H9 (cell line): ENCODE measurements around the gene HCFC2. TPM values are rescaled to one million over a fixed set of nuclear protein-coding genes. Genes with fewer than 3 reads are reported as not detected.

Experiments used
- DNase-seq: peaks from one replicate; pipeline ENCODE4 v3.0.0-alpha.2; 2017
- H2AFZ ChIP-seq: one replicate; pipeline ENCODE4 v1.6.1; 2013; ENCODE audit warnings: mild to moderate bottlenecking, low read length, control low read depth, moderate library complexity
- H2AK5ac ChIP-seq: 2 replicates; pipeline ENCODE4 v1.6.1; 2013; ENCODE audit warnings: low read length, control low read depth, mixed read lengths; ENCODE audit not compliant: insufficient read length
- H2BK120ac ChIP-seq: one replicate; pipeline ENCODE4 v1.6.1; 2013; ENCODE audit warnings: low read depth, mild to moderate bottlenecking, low read length, control low read depth, inconsistent platforms; ENCODE audit not compliant: poor library complexity, severe bottlenecking
- H2BK12ac ChIP-seq: 2 replicates; pipeline ENCODE4 v1.6.1; 2013; ENCODE audit warnings: low read length, control low read depth, mixed read lengths, low read depth; ENCODE audit not compliant: insufficient read length
- H2BK15ac ChIP-seq: 2 replicates; pipeline ENCODE4 v1.6.1; 2013; ENCODE audit warnings: low read depth, low read length, control low read depth
- H2BK20ac ChIP-seq: one replicate; pipeline ENCODE4 v1.6.1; 2013; ENCODE audit warnings: low read depth, mild to moderate bottlenecking, low read length, control low read depth, inconsistent platforms; ENCODE audit not compliant: poor library complexity, severe bottlenecking
- H2BK5ac ChIP-seq: 2 replicates; pipeline ENCODE4 v1.6.1; 2013; ENCODE audit warnings: low read length, control low read depth, mixed read lengths; ENCODE audit not compliant: insufficient read length
- H3K14ac ChIP-seq: 2 replicates; pipeline ENCODE4 v1.6.1; 2013; ENCODE audit warnings: low read length, control low read depth; ENCODE audit not compliant: insufficient read depth
- H3K18ac ChIP-seq: 2 replicates; pipeline ENCODE4 v1.6.1; 2013; ENCODE audit warnings: low read depth, mild to moderate bottlenecking, mixed read lengths, low read length, control low read depth; ENCODE audit not compliant: insufficient read length
- H3K23ac ChIP-seq: 2 replicates; pipeline ENCODE4 v1.6.1; 2013; ENCODE audit warnings: low read length, control low read depth, mixed read lengths, low read depth; ENCODE audit not compliant: insufficient read length
- H3K23me2 ChIP-seq: 2 replicates; pipeline ENCODE4 v1.6.1; 2013; ENCODE audit warnings: low read depth, mild to moderate bottlenecking, mixed read lengths, low read length, control low read depth; ENCODE audit not compliant: insufficient read length, poor library complexity, severe bottlenecking
- H3K27ac ChIP-seq: 2 replicates; pipeline ENCODE4 v1.5.1; 2013; ENCODE audit warnings: low read length, control low read depth, mixed read lengths, low read depth; ENCODE audit not compliant: insufficient read length
- H3K27me3 ChIP-seq: 2 replicates; pipeline ENCODE4 v1.6.1; 2013; ENCODE audit warnings: low read length, control low read depth, inconsistent platforms; ENCODE audit not compliant: insufficient read depth
- H3K4ac ChIP-seq: 2 replicates; pipeline ENCODE4 v1.6.1; 2013; ENCODE audit warnings: low read depth, mild to moderate bottlenecking, control low read depth, inconsistent platforms, low read length, moderate library complexity
- H3K4me1 ChIP-seq: 2 replicates; pipeline ENCODE4 v1.6.1; 2013; ENCODE audit warnings: low read length, control low read depth, inconsistent platforms; ENCODE audit not compliant: insufficient read depth
- H3K4me2 ChIP-seq: 2 replicates; pipeline ENCODE4 v1.6.1; 2013; ENCODE audit warnings: low read length, control low read depth, mixed read lengths; ENCODE audit not compliant: insufficient read length, insufficient read depth
- H3K56ac ChIP-seq: 2 replicates; pipeline ENCODE4 v1.6.1; 2013; ENCODE audit warnings: low read depth, mild to moderate bottlenecking, mixed read lengths, low read length, control low read depth; ENCODE audit not compliant: insufficient read length
- H3K79me1 ChIP-seq: 2 replicates; pipeline ENCODE4 v1.6.1; 2013; ENCODE audit warnings: low read depth, mild to moderate bottlenecking, moderate library complexity, low read length, control low read depth, inconsistent platforms; ENCODE audit not compliant: insufficient read depth, poor library complexity, severe bottlenecking
- H3K79me2 ChIP-seq: 2 replicates; pipeline ENCODE4 v1.6.1; 2013; ENCODE audit warnings: low read length, control low read depth, inconsistent platforms; ENCODE audit not compliant: insufficient read depth
- H3K9ac ChIP-seq: 2 replicates; pipeline ENCODE4 v1.6.1; 2013; ENCODE audit warnings: low read length, control low read depth, mixed read lengths; ENCODE audit not compliant: insufficient read length; ENCODE audit errors: extremely low read depth
- H3K9me3 ChIP-seq: one replicate; pipeline ENCODE4 v1.6.1; 2013; ENCODE audit warnings: low read depth, low read length, inconsistent platforms; ENCODE audit not compliant: control insufficient read depth
- H3T11ph ChIP-seq: one replicate; pipeline ENCODE4 v1.6.1; 2013; ENCODE audit warnings: mild to moderate bottlenecking, low read length, control low read depth, inconsistent platforms
- H4K20me1 ChIP-seq: one replicate; pipeline ENCODE4 v1.6.1; 2013; ENCODE audit not compliant: control insufficient read depth, insufficient read length, insufficient read depth
- H4K5ac ChIP-seq: 2 replicates; pipeline ENCODE4 v1.6.1; 2013; ENCODE audit warnings: low read depth, mild to moderate bottlenecking, mixed read lengths, low read length, control low read depth; ENCODE audit not compliant: insufficient read length
- H4K8ac ChIP-seq: replicated peaks from 2 replicates; pipeline ENCODE4 v1.6.1; 2013; ENCODE audit warnings: low read length, control low read depth, mixed read lengths, low read depth; ENCODE audit not compliant: insufficient read length
- H4K91ac ChIP-seq: 2 replicates; pipeline ENCODE4 v1.6.1; 2013; ENCODE audit warnings: low read depth, mild to moderate bottlenecking, moderate library complexity, mixed read lengths, low read length, control low read depth; ENCODE audit not compliant: insufficient read length
- H3K27ac Mint-ChIP-seq, 3 experiments: 2 replicates in 2 of 3; 3 replicates in 1 of 3; pipeline ENCODE4 v1.8.0; 2020 to 2021; ENCODE audit warnings: mixed read lengths in 3 of 3, mild to moderate bottlenecking in 1 of 3, moderate library complexity in 1 of 3
- H3K27me3 Mint-ChIP-seq: 2 replicates; pipeline ENCODE4 v1.8.0; 2021; ENCODE audit warnings: low read depth, mild to moderate bottlenecking, moderate library complexity, mixed read lengths
- H3K36me3 Mint-ChIP-seq, 3 experiments: 2 replicates in 2 of 3; 3 replicates in 1 of 3; pipeline ENCODE4 v1.8.0; 2020 to 2021; ENCODE audit warnings: low read depth in 3 of 3, mixed read lengths in 3 of 3; ENCODE audit not compliant: insufficient read depth in 1 of 3
- H3K4me1 Mint-ChIP-seq, 2 experiments: 2 replicates each; pipeline ENCODE4 v1.8.0; 2020; ENCODE audit warnings: mixed read lengths in 2 of 2
- H3K4me3 Mint-ChIP-seq, 2 experiments: 2 replicates in 1 of 2; 3 replicates in 1 of 2; pipeline ENCODE4 v1.8.0; 2020 to 2021; ENCODE audit warnings: mild to moderate bottlenecking in 2 of 2, mixed read lengths in 2 of 2, moderate library complexity in 1 of 2
- H3K9me3 Mint-ChIP-seq, 2 experiments: 2 replicates in 1 of 2; 3 replicates in 1 of 2; pipeline ENCODE4 v1.8.0; 2020; ENCODE audit warnings: mild to moderate bottlenecking in 2 of 2, mixed read lengths in 2 of 2, moderate library complexity in 1 of 2
- total RNA-seq: library from RNA; stranded (reverse); gene quantifications from 2 replicates; pipeline ENCODE4 v1.2.1, GENCODE V29; 2021
- TF ChIP-seq, protein P1 (sequence below): fragments of 200-600 bp; sonication (generic); conservative IDR thresholded peaks from 3 replicates; pipeline ENCODE4 v1.8.0; 2021; ENCODE audit warnings: antibody characterized with exemption, mild to moderate bottlenecking

The HCFC2 gene
- total RNA-seq, 1 experiment from 2014 or later: 1.9 TPM

DNA sequence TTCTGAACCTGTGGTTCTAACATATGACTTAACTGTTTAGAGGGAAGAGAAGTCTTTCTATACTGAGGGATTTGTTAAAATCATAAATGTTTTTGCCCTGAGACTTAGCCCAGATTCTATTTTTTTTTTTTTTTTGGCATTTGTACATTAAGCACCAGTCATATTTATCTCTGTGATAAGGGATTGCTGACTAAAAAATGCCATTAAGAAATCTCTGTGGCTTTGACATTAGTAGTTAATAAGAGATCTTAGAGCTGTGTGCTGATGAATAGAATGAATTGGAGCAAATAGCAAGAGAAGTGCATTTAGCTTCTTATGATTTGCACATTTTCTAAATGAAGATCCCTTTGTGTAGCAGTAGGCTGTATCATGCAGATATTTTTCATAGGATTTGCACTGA, 41.1 kb downstream of the HCFC2 start:
- H3K27me3 ChIP-seq: no peaks in the 10 kb centered on the region
- H3K9ac ChIP-seq: no peak overlapping the region
- TF ChIP-seq, protein P1, sequence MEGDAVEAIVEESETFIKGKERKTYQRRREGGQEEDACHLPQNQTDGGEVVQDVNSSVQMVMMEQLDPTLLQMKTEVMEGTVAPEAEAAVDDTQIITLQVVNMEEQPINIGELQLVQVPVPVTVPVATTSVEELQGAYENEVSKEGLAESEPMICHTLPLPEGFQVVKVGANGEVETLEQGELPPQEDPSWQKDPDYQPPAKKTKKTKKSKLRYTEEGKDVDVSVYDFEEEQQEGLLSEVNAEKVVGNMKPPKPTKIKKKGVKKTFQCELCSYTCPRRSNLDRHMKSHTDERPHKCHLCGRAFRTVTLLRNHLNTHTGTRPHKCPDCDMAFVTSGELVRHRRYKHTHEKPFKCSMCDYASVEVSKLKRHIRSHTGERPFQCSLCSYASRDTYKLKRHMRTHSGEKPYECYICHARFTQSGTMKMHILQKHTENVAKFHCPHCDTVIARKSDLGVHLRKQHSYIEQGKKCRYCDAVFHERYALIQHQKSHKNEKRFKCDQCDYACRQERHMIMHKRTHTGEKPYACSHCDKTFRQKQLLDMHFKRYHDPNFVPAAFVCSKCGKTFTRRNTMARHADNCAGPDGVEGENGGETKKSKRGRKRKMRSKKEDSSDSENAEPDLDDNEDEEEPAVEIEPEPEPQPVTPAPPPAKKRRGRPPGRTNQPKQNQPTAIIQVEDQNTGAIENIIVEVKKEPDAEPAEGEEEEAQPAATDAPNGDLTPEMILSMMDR: no peak
- Mint-ChIP-seq H3K9me3 (no peaks in the 10 kb centered on the region), H3K4me3 (no peak overlapping the region), H3K27ac (no peak overlapping the region), H3K36me3 (no peaks in the 10 kb centered on the region), H3K27me3 (no peaks in the 10 kb centered on the region), H3K4me1 (peaks cover 10 to 13% of the 10 kb centered on the region in 2 experiments)
- H3K18ac ChIP-seq: no peak overlapping the region
- no peaks in the 10 kb centered on the region for H3K9me3 ChIP-seq
- H2AFZ ChIP-seq: no peak overlapping the region
- H3K27ac ChIP-seq: no peak overlapping the region
- H2BK20ac ChIP-seq: no peak overlapping the region
- H2BK12ac ChIP-seq: no peak overlapping the region
- no peak overlapping the region for H4K5ac ChIP-seq
- no peaks in the 10 kb centered on the region for H3K23me2 ChIP-seq
- no peak overlapping the region for H3T11ph ChIP-seq
- no peak overlapping the region for H2BK5ac ChIP-seq
- no peak overlapping the region for H3K23ac ChIP-seq
- no peak overlapping the region for H3K56ac ChIP-seq
- H2BK120ac ChIP-seq: no peak overlapping the region
- no peaks in the 10 kb centered on the region for H3K79me1 ChIP-seq
- no peak overlapping the region for H3K4me2 ChIP-seq
- no peak overlapping the region for H2AK5ac ChIP-seq
- H2BK15ac ChIP-seq: no peak overlapping the region
- H3K4ac ChIP-seq: no peak overlapping the region
- peaks cover 4% of the 10 kb centered on the region; the same call in 1 of the 2 replicates for H3K4me1 ChIP-seq
- no peak overlapping the region for H4K91ac ChIP-seq
- H4K8ac ChIP-seq: no peak overlapping the region
- H3K14ac ChIP-seq: no peak overlapping the region
- H4K20me1 ChIP-seq: no peaks in the 10 kb centered on the region
- no peaks in the 10 kb centered on the region for H3K79me2 ChIP-seq
- DNase-seq: no peak
